Stimulated activated CD8-positive, alpha-beta memory T cell treated with anti-CD3 and anti-CD28 coated beads, Interleukin-7, amount 100 ng/mL, for 4 hours (primary cell): ENCODE data around the gene EHMT1.

Experiments
- DNase-seq, 2 donors: peaks; one replicate each; pipeline ENCODE4 v3.0.0-alpha.2; 2020; ENCODE audit warnings: low read depth in 2 of 2

EHMT1 gene

GRCh38 chr9:137618105-137619067, at the start of gene EHMT1:
Gene EHMT1, plus strand, starts transcription at chr9:137619005. Its CDS starts 24 bp downstream, at chr9:137619029.
- peak; percentile 64 to 80 for DNase-seq

DNA sequence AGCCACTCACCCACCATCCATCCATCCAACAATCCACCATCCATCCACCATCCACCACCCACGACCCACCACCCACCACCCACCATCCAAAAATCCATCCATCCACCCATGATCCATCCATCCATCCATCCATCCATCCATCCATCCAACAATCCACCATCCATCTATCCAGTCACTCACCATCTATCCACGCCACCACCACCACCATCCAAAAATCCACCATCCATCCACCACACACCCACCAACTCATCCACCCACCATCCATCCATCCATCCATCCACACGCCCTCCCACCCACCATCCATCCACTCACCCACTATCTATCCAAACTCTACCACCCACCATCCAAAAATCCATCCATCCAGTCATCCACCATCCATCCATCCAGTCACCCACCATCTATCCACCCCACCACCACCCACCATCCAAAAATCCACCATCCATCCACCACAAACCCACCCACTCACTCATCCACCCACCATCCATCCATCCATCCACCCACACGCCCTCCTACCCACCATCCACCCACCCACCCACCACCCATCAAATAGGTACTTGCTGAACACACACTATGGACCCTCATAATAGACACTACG, 49.1 kb upstream of the EHMT1 start:
- no peak for DNase-seq

DNA sequence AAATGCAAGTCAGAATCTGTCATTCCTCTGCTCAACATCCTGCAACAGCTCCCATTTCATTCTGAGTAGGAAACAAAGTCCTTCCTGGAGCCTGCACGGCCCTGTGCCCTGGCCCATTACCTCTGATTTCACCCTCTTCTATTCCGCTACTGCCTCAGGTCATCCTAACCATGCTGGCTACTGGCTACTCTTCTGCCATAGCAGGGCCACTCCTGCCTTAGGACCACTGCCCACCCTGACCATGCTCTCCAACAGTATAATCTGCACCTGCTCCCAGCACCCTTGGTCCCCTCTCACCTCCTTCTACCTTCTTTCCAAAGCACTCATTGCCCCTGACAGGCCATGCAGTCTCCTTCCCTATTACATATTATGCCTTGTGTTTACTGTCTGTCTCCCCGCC, 48.2 kb upstream of the EHMT1 start:
- no peak for DNase-seq

GRCh38 chr9:137574192-137574591, 44.6 kb upstream of the EHMT1 start:
- no peak for DNase-seq

GRCh38 chr9:137575364-137575715, 43.5 kb upstream of the EHMT1 start:
- no peak for DNase-seq

GRCh38 chr9:137575716-137576411, 42.9 kb upstream of the EHMT1 start:
- DNase-seq, result no peak

DNA sequence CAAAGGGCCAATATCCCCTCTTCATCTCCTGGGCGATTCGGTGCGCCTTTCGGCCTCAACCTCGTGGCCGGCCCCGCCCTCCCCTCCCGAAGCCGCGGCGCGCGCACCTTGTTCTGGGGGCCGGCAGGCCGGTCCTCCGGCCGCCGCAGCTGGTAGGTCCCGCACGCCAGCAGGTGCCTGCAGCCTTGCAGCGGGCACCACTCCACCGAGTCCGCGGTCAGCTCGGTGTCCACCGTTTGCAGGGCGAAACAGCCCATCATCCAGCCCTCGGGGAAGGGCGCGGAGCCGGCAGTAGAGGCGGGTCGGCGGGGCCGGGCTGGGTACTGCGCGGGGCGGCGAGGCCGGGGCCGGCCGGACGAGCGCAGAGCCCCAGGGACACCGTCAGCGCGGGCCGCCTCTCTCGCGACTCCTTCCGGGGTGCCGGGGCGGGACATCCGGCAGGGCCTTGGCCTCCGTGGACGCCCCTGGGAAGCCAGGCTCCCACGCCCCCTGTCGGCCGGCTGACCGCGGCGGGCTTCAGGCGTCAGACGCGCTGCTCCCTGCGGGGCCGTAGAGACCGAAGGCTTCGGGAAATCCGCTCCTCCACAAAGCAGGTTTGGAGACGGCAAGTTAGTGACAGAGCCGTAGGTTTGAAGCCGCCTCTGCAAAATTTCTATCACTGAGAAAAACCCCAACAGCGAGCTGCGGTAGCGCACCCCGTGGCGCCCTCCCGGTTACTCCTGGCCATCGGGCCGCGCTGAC, 40.1 kb upstream of the EHMT1 start, which contains the start of gene DPH7:
Gene DPH7 (minus strand): TSS at position 408 of the 741 bp plus-strand sequence. CDS start 148 bp downstream, at position 260.
- peak; percentile 83 to 92 for DNase-seq

DNA sequence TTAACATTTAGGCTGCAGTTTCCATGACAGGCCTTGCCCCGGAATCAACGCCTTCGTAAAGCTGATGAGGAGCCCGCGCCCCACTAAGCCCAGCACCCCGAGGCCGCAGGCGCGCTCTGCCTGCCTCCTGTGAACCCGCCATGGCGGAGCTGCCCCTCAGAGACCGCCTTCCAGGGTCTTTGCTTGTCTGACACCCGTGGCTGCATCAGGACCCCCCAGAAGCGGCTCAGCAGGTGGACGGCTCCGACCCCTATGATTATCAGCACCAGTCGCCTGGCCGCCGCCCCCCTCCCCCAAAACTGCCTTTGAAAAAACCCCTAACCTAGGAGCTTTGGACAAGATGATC, 39.6 kb upstream of the EHMT1 start:
- no peak for DNase-seq

GRCh38 chr9:137580209-137580953, 38.4 kb upstream of the EHMT1 start:
- DNase-seq, result no peak

GRCh38 chr9:137580954-137581322, 37.9 kb upstream of the EHMT1 start:
- DNase-seq, result no peak

DNA sequence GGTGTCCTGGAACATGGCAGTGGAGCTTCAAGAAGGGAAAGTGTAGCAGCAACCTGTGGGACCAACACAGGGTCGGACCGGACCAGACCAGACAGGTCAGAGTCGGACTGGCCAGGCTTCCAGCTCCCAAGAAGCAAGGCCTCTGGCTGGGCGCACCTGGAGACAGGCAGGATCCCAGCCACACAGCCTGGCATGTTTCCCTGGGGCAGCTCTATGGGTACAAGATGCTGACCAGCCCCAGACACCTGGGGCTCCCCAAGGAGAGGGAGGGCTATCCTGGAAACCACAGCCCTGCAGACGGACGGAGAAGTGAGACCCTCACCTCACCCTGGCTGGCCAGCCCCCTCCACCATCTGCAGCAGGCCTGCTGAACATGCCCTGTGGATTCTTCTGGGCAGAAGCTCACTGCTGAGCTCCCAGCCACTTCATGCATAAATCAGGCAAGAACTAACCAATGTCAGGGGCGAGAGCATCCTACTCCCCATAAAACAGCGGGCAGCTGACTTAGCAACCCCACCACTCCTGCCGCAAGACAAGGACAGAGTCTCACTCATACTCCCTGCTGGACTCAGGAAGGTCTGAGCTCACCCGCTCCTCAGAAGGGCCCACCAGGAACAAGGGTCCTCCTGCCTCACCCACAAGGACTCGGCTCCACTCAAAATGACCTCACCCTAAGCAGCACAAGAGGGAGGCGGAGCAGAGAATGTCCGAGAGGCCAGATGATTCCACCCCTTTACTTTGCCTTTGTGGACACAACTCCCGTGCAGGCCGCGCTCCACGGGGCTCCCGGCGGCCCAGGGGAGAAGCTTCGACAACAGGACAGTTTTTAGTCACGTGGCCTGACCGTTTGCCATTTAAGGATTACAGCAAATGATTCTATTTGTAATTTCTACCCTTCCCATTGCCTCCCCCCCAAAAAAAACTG, 37.2 kb upstream of the EHMT1 start:
- no peak for DNase-seq

GRCh38 chr9:137582286-137582860, 36.4 kb upstream of the EHMT1 start:
- DNase-seq, result no peak

DNA sequence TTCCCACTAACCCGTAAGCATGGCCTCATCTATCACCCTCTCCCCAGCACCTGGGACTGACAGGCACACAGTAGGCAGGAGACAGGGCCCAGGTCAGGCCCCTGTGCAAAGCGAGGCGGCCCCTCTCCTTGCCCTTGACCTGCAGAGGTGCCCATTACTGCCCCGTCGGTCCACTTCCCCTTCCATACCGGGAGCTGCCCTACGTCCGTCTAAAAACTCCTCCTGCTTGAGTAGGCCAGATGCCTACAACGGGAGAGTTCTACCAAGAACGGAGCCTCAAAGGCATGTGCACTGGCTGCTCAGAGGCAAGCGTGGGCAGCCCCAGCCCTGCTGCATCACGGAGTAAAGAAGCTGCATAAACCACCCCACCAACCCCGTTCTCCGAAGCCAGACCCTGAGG, 35.5 kb upstream of the EHMT1 start:
- no peak for DNase-seq

DNA sequence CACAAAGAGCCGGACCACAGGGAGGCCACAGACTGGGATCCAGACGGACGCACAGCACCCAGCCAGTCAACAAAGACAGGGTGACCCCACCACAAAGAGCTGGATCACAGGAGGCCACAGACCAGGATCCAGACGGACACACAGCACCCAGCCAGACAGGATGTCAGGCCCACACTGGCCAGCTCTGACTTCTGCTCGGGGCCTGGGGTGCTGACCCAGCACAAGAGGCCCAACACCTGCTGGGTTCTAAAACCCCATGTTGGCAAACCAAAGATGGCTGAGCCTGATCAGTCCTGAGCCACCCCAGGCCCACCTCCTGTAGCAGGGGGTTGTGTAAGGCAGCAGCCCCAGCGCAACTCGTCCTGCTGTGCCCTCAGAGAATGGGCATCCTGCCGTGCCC, 34.8 kb upstream of the EHMT1 start:
- no peak for DNase-seq

GRCh38 chr9:137586854-137587253, 32.0 kb upstream of the EHMT1 start:
- no peak for DNase-seq

GRCh38 chr9:137588311-137588710, 30.5 kb upstream of the EHMT1 start:
- no peak for DNase-seq

- DNase-seq, result no peak
Observed at GRCh38 chr9:137588891-137589290, 29.9 kb upstream of the EHMT1 start.

DNA sequence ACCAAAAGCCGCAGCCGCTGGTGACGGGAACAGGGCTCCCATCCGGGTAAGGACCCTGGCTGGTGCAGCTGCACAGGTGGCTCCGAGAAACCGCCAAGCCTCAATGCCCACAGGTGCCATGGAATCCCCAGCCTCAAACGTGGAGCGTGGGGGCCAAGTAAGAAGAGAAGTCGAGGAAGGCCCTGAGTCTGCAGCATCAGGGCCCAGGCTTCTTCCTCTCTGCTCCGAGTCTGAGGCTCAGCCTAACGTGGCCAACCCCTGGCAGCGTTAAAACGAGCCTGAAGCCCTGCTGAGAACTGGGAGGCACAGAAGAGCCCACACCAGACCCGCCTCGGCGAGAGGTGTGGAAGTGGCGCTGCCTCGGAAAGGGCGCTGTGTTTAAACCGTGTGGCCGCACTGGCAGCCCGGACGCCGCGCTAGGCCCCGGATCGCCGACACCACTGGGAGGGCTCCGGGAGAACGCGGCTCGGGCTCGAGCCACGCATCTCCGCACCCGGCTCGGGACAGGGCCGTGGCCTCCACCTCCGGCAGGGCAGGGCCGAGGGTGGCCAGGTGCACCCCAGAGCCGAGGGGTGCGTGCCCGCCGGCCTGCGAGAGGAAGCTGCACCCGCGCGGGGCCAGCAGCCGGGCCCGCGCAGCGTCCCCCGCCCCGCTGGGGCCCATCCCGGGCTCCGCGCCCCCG, 29.2 kb upstream of the EHMT1 start:
- DNase-seq, result no peak

DNA sequence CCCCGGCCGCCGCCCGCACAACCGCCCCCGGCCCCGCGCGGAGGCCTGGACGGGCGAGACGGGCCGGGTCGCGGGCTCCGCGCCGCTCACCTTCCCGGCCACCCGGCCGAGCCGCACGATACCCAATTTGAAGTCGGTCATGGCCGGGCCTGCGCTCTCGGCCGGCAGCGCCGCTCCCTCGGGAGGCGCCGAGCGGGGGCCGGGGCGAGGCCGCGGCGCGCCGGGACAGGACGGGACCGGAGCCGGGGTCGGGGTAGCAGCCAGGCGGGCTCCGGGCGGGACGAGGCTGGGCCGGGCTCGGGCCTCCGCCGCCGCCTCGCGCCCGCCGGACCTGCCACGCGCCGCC, 28.7 kb upstream of the EHMT1 start:
- no peak for DNase-seq
